NCI-H2171 treated with DMSO at 0.1 percent for 48 hours (cell line): ENCODE results near the gene ZNF536.
"Not testable (repeated sequence)": the region's sequence is repeated elsewhere in the genome, so short reads cannot be mapped to it uniquely, and the experiment has no call there.

Experiments used
- DNase-seq: peaks from one replicate; lab custom pipeline; 2025; lab: John Stamatoyannopoulos, UW

Gene ZNF536

DNA sequence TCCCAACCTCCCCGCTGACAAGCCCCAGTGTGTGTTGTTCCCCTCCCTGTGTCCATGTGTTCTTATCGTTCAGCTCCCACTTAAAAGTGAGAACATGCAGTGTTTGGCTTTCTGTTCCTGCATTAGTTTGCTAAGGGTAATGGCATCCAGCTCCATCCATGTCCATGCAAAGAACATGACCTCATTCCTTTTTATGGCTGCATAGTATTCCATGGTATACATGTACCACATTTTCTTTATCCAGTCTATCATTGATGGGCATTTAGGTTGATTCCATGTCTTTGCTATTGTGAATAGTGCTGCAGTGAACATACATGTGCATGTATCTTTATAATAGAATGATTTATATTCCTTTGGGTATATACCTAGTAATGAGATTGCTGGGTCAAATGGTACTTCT, 114.1 kb downstream of the ZNF536 start:
- not testable (repeated sequence) for DNase-seq

DNA sequence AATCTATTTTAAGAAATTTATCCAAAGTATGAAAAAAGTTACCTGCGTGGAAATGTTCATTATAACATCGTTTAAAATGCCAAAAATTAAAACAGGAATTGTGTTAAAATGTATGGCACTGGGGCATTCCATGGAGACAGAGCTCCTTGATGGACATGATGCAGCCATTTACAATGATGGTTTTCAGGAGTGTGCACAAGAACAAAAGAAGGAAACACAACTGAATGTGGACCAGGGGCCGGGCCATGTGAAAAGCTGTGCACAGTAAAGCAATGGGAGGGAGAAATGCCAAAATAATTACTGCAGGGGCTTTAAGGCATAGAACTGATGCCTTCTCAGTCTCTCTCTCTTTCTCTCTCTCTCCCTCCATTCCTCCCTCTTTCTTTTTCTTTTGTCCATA, 115.0 kb downstream of the ZNF536 start:
- DNase-seq = no peak

DNA sequence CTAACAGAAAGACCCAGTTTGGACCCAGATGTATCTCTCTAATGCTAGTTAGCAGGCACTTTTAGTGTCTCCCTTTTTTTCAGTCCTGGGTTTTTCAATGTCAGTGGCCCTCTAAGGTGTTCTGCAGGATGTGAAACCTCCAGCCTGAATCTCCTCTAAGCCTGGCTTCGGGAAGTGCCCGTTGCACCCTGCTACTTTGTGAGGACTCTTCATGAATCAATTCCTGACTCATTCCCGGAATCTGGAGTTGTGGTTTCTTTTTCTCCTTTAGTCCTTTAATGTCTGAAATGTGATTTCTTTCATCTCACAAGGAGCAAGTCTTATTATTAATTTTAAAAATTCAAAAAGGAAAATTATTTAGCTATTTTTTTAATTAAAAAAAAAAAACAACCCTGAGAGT, 116.0 kb downstream of the ZNF536 start:
- DNase-seq = no peak

DNA sequence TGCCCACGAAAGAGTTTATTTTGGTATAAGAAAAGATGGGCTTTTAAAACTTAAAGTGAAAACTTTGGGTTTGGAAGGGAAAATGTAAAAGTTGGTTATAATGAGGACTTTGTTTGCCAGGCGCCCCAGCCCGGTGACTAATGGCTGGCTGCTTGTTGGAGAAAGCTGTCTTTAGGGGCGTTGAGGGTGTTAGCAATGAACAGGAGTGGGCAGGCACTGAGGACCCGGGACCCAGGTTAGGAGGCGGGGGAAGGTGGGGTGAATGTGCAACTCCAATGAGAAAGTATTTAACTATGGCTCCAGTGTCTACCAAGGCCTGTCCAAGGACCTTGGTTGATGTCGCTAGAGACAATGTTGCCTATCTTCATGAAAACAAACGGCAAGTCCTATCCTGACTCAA, 118.6 kb downstream of the ZNF536 start:
- DNase-seq = no peak

DNA sequence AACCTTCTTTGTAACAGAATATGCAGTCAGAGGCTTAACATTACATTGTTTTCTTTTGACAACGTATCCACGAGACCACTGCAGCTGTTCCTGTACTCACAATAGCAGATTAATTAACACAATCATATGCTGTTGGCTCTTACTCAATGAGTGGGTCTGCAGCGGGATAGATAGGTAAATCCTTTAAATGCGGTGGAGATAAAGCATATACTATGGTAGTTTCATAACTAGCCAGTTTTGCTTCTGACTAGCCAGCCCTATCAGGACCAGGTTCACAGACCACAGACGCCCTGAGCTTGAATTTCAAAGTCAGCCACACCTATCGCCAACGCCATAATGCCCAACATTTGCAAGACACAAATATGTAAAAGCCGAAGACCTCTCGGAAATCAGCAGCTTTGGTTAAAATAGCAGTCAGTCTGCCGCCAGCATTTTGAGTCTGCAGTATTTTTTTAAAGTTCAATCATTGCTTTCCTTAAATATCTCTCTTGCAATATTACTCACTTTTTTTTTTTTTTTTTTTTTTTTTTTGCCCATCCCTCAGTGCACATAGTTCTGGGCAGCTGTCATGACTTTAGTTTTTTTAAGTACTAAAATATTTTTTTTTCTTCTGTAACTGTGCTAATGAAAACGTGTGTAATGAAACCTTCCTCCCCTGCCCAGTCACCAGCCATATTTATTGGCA, 120.5 kb downstream of the ZNF536 start:
- peak; percentile 95 for DNase-seq

DNA sequence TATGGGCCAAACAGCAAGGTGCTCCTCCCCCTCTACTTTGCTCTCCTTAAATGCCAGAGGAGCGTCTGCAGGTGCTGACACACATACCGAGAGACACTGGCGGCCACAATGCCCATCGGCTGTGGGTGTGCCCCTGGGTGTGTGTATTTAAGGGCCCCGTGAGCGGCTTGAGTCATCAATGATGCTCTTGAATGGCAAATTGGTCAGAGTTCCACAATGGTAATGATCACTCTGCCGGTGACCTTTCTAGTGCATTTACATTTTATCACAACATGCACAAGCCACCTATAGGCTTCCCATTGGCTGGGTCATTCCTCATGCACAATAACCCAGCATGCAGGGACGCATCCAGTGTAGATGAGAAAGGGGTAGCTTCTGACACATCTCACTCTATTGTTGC, 124.8 kb downstream of the ZNF536 start:
- DNase-seq = no peak

DNA sequence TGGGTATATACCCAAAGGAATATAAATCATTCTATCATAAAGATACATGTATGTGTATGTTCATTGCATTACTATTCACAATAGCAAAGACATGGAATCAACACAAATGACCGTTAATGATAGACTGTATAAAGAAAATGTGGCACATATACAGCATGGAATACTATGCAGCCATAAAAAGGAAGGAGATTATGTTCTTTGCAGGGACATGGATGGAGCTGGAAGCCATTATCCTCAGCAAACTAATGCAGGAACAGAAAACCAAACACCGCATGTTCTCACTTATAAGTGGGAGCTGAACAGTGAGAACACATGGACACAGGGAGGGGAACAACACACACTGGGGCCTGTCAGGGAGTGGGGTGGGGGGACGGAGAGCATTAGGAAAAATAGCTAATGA, 125.9 kb downstream of the ZNF536 start:
- not testable (repeated sequence) for DNase-seq

DNA sequence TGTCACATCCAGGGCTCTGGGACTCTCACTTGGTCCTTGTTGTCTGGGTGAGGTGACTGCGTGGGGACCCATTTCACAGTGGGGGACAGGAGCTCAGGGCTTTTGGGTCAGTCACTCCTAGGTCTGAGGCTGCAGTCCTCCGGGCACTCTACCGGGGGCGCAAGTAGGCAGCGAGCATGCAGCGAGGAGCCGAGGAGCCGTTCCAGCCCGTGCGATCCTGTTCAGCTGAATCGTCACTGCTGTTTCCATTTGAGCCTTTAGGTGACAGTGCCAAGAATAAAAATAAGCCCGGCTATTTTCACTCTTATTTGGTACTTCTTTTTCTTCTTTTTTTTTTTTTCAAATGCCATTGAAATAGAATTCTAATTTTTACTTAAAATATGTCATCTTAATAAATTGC, 126.5 kb downstream of the ZNF536 start:
- DNase-seq = no peak

DNA sequence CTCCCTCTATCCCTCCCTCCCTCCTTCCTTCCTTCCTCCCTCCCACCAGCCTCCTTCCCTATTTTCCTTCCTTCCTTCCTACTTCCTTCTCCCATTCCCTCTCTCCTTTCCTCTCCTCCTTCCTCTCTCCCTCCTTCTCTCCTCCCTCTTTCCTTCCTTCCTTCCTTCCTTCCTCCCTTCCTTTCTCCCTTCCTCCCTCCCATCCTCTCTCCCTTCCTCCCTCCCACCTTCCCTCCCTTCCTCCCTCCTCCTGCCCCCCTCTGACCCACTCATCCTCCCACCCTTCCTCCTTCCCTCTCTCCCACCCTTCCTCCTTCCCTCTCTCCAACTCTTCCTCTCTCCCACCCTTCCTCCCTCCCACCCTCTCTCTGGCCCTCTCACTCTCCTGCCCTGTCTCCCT, 132.1 kb downstream of the ZNF536 start:
- no peak for DNase-seq

DNA sequence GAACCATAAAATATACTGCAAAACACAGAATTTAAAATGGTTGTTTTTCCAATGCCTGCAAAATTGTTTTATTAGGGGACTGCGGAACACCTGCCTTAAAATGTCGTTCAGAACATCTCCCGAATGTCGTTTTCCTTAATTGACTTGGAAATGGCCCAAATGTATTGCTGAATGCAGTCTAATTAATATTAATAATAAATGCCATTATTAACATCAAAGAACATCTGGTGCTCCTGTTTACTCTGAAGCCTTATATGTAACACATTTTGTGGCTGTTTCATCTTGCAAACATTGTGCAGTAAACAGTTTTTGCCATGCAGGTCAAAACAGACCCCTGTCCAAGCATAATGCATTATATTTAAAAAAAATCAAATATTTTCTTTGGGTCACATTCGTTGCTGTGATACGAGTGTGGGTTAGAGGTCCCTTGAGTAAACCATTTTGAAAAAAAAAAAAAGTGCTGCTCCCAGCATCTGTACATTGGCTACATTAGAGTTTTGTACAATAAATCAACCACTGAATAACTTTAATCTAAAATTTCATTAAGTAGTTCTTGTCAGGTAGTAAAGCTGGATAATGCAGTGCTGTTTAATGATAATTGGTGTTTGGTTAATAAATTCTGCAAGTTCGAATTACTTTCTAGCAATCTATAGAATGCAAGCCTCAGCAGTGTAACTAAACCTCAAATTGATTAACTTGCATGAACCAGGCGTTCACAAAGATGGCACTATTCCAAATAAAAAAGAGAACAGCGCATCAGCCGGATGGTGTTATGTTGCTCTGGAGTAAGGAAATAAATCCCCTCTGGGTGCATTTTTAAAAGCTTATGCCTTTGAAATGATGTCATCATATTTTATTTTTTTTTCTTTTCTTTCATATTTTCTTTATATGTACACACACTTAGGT, 140.2 kb downstream of the ZNF536 start:
- DNase-seq = peak; percentile 99

DNA sequence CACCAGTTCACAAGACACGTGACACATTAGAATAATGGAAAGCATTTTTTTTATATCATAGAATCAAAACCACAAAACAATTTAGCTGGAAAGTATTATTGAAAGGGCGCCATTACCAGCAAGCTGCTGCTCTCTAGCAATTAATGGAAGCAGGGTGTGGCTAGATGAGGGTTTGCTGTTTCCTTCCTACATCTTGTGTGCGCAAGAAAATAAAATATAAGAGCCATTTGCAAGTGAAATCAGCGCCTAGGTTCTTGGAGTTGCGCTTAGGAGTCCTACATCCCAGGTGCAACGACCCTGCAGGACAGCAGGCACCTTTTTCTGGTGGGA, 140.9 kb downstream of the ZNF536 start:
- DNase-seq = no peak

DNA sequence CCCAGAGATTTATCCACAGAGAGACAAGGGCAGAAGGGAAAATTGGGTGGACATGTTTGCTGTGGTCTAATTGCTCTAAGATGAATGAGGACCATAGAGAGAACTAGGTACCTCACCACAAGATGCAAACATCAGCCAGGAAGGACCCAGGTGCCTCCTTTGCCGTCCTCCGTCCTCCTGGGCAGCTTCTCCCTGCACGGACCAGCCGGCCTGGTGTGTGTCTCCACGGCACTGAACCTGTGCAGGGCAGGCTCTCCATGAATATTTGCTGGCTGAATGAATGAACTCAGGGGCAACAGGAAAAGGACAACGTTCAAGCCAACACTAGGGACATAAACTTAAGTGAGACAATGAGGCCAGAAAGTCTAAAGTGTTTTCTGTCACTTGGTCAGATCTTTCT, 143.9 kb downstream of the ZNF536 start:
- DNase-seq = no peak

DNA sequence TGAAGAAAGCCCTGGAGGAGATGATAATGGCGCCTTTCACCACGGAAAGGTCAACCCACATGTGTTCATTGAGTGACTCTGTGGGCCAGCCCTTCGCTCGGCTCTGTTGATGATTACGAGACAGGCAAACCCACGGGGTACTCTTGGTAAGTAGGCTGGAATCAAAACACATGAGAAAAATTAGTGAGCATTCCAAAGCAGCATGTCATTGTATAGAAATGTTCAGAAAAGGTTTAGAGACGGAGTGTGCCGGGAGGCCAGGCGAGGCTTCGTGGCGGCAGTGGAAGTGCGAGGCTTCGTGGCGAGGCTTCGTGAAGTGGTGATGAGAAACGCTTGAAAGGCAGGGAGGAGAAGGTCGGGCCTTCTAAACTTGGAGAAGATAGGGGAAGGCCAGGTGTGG, 144.3 kb downstream of the ZNF536 start:
- DNase-seq = no peak

DNA sequence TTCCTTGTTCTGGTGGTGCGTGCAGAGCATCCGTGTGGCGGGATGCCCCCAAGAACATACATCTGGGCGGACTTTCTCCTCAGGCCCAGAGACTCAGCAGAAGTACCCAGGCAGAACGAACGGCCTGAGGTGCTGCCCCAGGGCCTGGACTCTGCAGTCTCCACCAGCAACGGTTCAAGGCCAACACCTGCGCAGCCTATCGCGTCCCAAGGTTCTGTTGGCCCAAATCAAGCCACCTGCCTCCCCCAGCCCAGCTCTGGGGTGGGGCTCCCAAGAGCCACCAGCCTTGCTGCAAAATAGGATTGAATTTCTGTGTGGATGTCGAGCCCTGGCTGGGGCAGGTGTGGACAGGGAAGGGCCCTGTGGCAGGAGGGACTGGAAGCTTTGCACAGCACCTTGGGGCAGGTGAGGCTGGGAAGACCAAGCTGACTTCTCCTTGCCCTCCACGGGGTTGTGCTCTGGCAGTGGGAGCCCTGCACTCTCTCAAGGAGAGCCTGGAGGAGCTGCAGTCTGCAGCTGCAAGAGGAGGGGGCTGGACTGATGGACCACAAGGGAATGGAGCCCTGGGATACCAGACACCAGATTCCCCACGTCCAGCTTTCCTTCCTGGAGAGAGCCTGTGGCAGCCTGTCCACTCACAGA, 146.9 kb downstream of the ZNF536 start:
- DNase-seq = no peak

DNA sequence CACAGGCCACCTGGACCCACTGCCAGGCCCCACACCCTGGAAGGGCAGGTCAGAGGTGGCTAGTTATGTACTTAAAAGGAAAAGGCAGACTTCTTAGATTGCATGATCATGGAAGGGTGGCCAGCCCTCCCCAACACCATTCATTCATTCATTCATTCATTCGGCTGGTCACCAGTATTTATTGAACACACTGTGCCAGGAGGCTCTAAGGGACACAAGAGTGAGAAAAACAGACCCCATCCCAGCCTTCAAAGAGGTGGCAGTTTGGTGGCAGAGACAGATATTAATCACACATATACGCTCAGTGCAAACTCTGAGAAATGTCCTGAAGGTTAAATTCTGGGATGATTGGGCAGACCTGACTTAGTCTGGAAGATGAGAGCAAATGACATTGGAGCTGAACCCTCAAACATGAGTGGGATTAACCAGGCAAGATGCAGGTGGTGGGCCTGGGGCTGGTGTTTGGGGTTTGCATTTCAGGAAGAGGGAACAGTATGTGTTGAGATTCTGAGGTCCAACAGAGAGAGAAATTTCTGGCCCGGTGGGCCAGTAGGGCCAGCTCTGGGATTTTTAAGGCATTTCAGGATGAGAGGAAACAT, 147.5 kb downstream of the ZNF536 start:
- DNase-seq = no peak

DNA sequence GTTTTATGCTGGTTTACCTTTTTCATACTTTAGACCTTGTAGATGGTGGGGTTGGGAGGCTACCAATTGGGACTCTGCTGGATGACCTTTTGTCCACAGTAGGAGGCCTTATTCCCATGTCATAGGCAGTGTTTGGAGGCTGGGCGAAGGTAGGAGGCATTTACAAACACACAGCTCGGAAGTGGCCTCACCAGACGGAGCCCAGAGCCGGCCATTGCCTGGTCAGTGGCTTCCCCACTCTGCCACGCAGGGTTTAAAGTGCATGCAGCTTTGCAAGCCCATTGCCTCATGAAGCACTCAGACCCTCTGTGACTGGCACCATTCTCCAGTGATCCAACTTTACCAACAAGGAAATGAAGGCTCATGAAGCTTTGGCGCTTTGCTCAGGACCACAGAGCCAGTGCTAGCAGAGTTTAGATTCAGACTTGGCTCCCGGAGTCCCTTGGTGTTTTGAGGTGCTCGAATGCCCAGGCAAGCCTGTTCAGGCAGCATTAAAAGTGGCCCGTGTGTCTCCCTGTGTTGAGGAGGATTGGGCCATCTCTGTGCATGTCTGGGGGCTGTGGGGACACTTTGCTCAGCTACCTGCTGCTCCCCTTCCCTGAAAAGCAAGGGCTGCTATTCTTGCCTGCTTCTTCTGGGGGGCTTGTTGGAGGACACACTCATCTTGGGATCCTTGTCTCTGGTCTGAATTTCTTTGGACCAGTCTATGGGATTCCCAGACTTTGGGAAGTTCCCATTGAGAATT, 148.7 kb downstream of the ZNF536 start:
- no peak for DNase-seq

DNA sequence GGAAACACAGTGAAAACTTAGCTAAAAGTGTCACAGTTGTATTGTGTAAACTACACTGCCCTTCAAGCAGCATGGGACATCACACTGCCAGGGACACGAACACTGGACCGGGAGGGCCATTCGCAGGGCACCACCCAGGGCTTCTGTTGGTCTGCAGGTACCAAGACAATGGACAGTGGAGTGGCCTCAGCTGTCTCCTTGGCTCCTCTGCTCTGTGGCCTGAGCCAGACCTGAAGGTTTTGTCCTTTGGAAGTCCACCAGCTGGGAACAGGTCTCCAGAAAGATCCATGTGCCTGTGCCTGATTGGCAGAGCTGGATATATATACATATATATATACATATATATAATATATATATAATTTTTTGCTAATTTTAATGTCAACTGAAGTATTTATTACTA, 149.8 kb downstream of the ZNF536 start:
- DNase-seq = no peak

DNA sequence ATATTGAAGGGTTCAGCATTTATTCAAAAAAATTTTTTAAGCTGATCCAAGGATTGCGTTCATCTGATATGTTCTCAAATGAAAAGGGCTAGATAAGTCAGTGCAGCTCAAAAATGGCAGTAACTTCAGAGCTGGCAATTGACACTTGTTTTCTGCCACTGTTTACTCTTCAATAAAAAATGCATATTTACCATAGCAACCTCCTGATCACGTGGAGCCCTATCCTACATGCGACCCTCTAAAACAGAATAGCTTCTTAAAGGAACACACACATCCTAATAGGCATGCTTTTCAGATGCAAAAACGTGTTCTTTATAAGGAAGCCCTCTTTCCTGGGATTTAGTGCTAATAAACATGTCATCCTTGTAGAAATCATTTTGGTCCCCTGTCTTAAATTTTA, 150.2 kb downstream of the ZNF536 start:
- peak; percentile 17 for DNase-seq

DNA sequence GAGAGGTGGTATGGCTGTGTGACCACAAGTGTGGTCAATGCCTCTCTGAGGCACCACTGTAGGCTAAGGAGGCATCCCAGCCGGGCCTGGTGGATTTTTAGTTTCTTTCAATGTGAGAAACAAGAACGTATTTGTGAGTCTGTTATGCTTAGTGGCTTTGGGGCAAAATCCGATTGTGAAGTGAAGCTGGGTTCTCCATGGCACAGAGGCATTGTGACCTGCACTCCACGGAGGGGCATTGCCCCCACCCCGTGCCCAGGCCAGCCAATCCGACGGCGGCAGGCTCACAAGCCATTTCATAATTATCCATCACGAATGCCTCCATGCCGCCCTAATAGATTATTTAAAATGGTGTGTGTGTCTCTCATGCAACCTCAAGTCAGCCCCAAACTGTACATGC, 151.6 kb downstream of the ZNF536 start:
- no peak for DNase-seq

DNA sequence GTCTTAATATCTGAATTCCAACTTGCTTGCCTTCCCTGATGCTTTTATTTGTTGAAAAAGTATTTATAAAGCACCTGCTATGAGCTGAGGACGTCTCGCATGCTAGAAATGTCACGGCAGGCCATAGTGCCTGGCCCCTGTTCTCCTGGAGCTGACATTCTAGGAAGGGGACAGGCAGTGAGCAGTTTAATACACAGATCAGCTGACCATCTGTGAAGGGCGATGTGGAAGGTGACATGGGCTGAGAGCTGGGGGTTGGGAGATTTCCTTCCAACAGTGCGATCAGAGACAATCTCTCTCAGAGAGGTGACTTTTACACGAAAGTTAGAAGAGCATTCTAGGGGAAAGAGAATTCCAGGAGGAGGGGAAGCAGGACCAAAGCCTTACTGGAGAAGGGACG, 153.2 kb downstream of the ZNF536 start:
- no peak for DNase-seq

DNA sequence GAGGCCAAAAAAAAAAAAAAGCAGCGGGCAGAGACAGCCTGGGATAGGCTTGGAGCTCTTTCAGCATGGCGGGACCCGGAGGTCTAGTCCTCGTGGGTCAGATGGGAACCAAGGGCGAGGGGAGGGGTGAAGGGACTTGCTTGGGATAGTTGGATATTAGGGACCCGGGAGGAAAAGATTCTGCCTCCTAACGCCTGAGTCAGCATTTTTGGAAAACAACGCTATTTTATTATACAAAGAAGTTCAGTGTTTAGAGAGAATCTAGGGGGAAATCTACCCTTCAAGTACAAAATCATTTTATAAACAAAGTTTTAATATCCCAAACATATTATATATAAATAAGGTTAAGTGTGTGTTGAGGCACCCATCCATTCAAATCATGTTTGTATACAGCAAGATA, 156.7 kb downstream of the ZNF536 start:
- DNase-seq = no peak

DNA sequence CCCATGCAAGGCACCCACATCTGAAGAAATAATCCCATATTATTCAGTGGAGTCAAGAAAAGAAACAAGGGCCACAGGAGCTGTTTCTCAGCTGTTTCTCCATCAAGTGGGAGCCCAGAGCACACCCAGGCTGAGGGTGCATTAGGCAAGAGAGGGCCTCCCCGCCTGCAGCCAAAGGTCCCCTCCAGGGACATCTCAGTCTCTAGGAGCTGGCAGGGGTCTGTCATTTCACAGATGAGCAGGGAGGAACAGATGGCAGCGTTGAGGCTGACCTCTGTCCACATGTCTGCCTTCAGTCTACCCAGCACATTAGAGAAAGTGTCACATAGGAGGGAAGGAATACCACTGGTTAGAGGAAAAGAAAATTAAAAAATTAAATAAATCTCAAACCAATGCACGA, 157.7 kb downstream of the ZNF536 start:
- peak; percentile 64 for DNase-seq
